BJ (cell line): ENCODE results near the gene GRIK2. TPM values are rescaled to one million over a fixed set of nuclear protein-coding genes. Genes with fewer than 3 reads are reported as not detected.
A peak's percentile ranks its signal among the peaks of the same experiment; 100 is the strongest.

ENCODE experiments used
- CTCF ChIA-PET: fragments of 350-600 bp; formaldehyde crosslinking; extraction: SDS; loops from one replicate; lab custom pipeline; 2021; ENCODE audit warnings: antibody characterized with exemption, inconsistent platforms; lab: Yijun Ruan, JAX
- POLR2A ChIA-PET: fragments of 300-600 bp; sonication (Branson Sonifier 250); formaldehyde crosslinking; extraction: SDS; loops from one replicate; lab custom pipeline; 2021; ENCODE audit warnings: antibody characterized with exemption; lab: Charles Lee
- DNase-seq: peaks from one replicate; pipeline ENCODE4 v3.0.0-alpha.2; 2011; ENCODE audit warnings: low read depth
- H3K27me3 ChIP-seq: 2 replicates; pipeline ENCODE4 v1.6.0; 2011; ENCODE audit warnings: low read length; ENCODE audit not compliant: control insufficient read depth, insufficient read depth
- H3K36me3 ChIP-seq: 2 replicates; pipeline ENCODE4 v1.5.1; 2011; ENCODE audit warnings: low read length; ENCODE audit not compliant: control insufficient read depth, insufficient read depth
- H3K4me3 ChIP-seq: 2 replicates; pipeline ENCODE4 v1.5.1; 2011; ENCODE audit warnings: low read depth, mild to moderate bottlenecking, control low read depth, low read length
- CTCF ChIP-seq: IDR thresholded peaks from 2 replicates; pipeline ENCODE4 v1.5.1; 2011; ENCODE audit warnings: low read depth, mild to moderate bottlenecking, control low read depth, inconsistent platforms, low read length, moderate library complexity; ENCODE audit not compliant: insufficient read depth
- polyA plus RNA-seq: library from polyadenylated mRNA; depleted of rRNA; stranded (reverse); fragments of >200 nt; gene quantifications from 2 replicates; pipeline ENCODE4 v1.2.3, GENCODE V29; 2011

The GRIK2 gene
- polyA plus RNA-seq, 1 experiment = 23.0 TPM

GRCh38 chr6:101400326-101401135 lies 7.0 kb downstream of the GRIK2 start:
- no peak for DNase-seq
- H3K27me3 ChIP-seq = no peaks in the 10 kb centered on the region
- CTCF ChIA-PET = interaction anchor here (0.8 to 1.2 kb wide), 2 partner anchors 9 to 72 kb away, joined by 3 to 4 read pairs; no protein-coding TSS in a partner anchor
- POLR2A ChIA-PET = no interaction called here
- no peak overlapping the region for H3K4me3 ChIP-seq
- TF ChIP-seq CTCF = no peak
- peaks cover 8% of the 10 kb centered on the region for H3K36me3 ChIP-seq

GRCh38 chr6:101401171-101401570 lies 7.7 kb downstream of the GRIK2 start:
- H3K36me3 ChIP-seq = peaks cover 8% of the 10 kb centered on the region
- TF ChIP-seq CTCF = no peak
- no peaks in the 10 kb centered on the region for H3K27me3 ChIP-seq
- no peak for DNase-seq
- ChIA-PET CTCF (interaction anchor here (0.8 kb wide), 1 partner anchor 72 kb away, joined by 3 read pairs; no protein-coding TSS in a partner anchor), POLR2A (no interaction called here)
- no peak overlapping the region for H3K4me3 ChIP-seq

- Histone ChIP-seq H3K27me3 (no peaks in the 10 kb centered on the region), H3K4me3 (peak overlapping the region; percentile 36), H3K36me3 (peaks cover 8% of the 10 kb centered on the region)
- ChIA-PET POLR2A (no interaction called here), CTCF (interaction anchor here (0.8 kb wide), 1 partner anchor 71 kb away, joined by 3 read pairs; no protein-coding TSS in a partner anchor)
- DNase-seq = no peak
- TF ChIP-seq CTCF = no peak
These were observed 8.5 kb downstream of the GRIK2 start for GRCh38 chr6:101401792-101402621.

GRCh38 chr6:101402622-101403031 lies 9.1 kb downstream of the GRIK2 start:
- Histone ChIP-seq H3K27me3 (no peaks in the 10 kb centered on the region), H3K36me3 (peaks cover 8% of the 10 kb centered on the region), H3K4me3 (peak overlapping the region; percentile 36)
- ChIA-PET CTCF (no interaction called here), POLR2A (no interaction called here)
- TF ChIP-seq CTCF = no peak
- no peak for DNase-seq
